ENCODE results near the gene WDR41. TPM values are rescaled to one million over a fixed set of nuclear protein-coding genes. Genes with fewer than 3 reads are reported as not detected.
A peak's percentile ranks its signal among the peaks of the same experiment; 100 is the strongest.

WDR41 gene, protein sequence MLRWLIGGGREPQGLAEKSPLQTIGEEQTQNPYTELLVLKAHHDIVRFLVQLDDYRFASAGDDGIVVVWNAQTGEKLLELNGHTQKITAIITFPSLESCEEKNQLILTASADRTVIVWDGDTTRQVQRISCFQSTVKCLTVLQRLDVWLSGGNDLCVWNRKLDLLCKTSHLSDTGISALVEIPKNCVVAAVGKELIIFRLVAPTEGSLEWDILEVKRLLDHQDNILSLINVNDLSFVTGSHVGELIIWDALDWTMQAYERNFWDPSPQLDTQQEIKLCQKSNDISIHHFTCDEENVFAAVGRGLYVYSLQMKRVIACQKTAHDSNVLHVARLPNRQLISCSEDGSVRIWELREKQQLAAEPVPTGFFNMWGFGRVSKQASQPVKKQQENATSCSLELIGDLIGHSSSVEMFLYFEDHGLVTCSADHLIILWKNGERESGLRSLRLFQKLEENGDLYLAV
- total RNA-seq (10 to 100 TPM; 37.5 to 81.4 TPM), polyA plus RNA-seq (10 to 100 TPM; 13.9 to 21.7 TPM)
- long read RNA-seq, donor 1, transcript WDR41-201 (13 exons, 3,958 nt), result major isoform, 13 of 15 reads
- long read RNA-seq, donor 1, partial matches to known transcripts, result 0 of 15 reads
- long read RNA-seq, donor 1, other reads (novel, unspliced or antisense), result 0 of 15 reads
- long read RNA-seq, donor 2, partial matches to known transcripts, result 0 of 5 reads
- long read RNA-seq, donor 2, other reads (novel, unspliced or antisense), result 0 of 5 reads
- long read RNA-seq, donor 3, transcript WDR41-201 (13 exons, 3,958 nt), result major isoform, 5 of 6 reads
- long read RNA-seq, donor 3, partial matches to known transcripts, result 0 of 6 reads
- long read RNA-seq, donor 3, other reads (novel, unspliced or antisense), result 0 of 6 reads
- long read RNA-seq, donor 4, partial matches to known transcripts, result 0 of 2 reads
- long read RNA-seq, donor 4, other reads (novel, unspliced or antisense), result 0 of 2 reads
- long read RNA-seq, donor 5, transcript WDR41-201 (13 exons, 3,958 nt), result major isoform, 14 of 22 reads
- long read RNA-seq, donor 5, partial matches to known transcripts, result 8 of 22 reads
- long read RNA-seq, donor 5, other reads (novel, unspliced or antisense), result 0 of 22 reads

DNA sequence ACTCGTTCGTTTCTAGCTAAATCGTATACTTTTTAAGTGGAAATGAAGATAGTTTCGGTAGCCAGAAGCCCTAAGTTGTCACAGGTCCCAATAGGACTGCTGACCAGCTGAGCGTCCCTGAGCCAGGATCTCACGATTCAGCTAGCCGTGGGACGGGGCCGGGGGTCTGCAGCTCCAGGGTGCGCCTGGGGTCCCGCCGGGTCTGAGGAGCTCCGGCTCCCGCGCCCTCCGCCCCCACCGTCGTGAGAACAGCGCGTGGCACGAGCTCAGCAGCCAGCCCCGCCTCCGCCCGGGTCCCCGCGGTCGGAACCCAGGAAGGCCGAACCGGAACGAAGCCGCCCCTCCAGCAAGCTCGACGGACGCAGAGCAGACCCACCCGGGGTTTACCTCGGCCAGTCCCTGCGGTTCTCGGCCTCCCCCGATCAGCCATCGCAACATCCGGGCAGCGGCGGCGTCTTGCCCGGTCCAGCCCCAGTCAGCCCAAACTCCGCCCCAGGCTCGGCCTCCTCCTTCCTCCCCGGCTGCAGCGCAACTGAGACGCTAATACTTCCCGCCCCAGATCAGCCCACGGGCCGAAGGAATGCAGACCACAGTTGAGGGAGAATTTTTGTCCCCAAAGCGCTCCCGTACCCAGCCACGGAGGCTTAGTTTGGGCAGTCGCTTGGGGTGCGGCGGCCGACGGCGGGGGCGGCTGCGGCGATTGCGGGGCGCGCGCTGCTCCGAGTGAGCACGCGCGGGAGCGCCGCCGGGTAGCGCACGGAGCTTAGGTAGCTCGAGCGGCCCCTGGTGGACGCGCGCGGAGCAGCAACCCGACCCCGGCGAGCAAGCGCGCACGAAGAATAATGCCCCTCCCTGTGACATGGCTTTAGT lies at the start of gene WDR41:
Gene WDR41 (minus strand): TSS at position 534 of the 870 bp plus-strand sequence. CDS start 96 bp downstream, at position 438.
- peak; percentile 76 for TF ChIP-seq CTCF (IDR thresholded peaks at IDR 0.05; ENCODE audit: control extremely low read depth, extremely low read depth)
- Histone ChIP-seq H3K27ac (ENCODE audit: low read depth in 1 of 2, low read length in 1 of 2) (peak within 1 kb of the TSS; percentile 95 to 98), H3K4me1 (ENCODE audit: control insufficient read depth in 5 of 5, insufficient read depth in 5 of 5, low read length in 5 of 5) (peaks cover 0 to 5% (median 0%) of the 10 kb centered on the region in 5 donors), H3K9me3 (ENCODE audit: control insufficient read depth in 4 of 4, insufficient read depth in 3 of 4, low read length in 3 of 4) (no peaks in the 10 kb centered on the region), H3K4me3 (peak within 1 kb of the TSS; percentile 80), H3K9ac (ENCODE audit: insufficient read depth in 1 of 2, low read length in 2 of 2) (peak within 1 kb of the TSS; percentile 68 to 98), H3K36me3 (ENCODE audit: control insufficient read depth in 4 of 4, insufficient read depth in 4 of 4, low read length in 4 of 4) (peaks cover 0 to 5% (median 2%) of the 10 kb centered on the region in 4 donors), H3K27me3 (ENCODE audit: control insufficient read depth in 3 of 3, insufficient read depth in 3 of 3, low read length in 2 of 3) (no peaks in the 10 kb centered on the region)
- WGBS, 2 donors, result 0% methylated on average over 81 to 90 of the region's 90 CpGs
- DNase-seq (peak; percentile 98 to 99 (median 98)), ATAC-seq (ENCODE audit: insufficient read depth, low FRiP score) (peak; percentile 96)

DNA sequence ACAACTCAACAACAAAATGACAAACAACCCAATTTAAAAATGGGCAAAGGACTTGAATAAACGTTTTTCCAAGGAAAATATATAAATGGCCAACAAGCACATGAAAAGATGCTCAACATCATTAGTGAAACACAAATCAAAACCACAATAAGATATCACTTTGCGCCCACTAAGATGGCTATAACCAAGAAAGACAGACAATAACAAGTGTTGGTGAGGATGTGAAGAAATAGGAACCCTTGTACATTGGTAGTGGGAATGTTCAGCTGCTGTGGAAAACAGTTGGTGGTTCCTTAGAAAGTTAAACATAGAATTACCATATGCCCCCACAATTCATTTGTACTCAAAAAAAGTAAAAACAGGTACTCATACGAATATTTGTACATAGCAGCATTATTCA lies 39.2 kb upstream of the WDR41 start:
- ATAC-seq (ENCODE audit: insufficient read depth, low FRiP score), result no peak
- peaks cover 0 to 4% (median 0%) of the 10 kb centered on the region in 4 donors for H3K9me3 ChIP-seq (ENCODE audit: control insufficient read depth in 4 of 4, insufficient read depth in 3 of 4, low read length in 3 of 4)
- H3K9ac ChIP-seq (ENCODE audit: insufficient read depth in 1 of 2, low read length in 2 of 2), result no peak overlapping the region
- H3K36me3 ChIP-seq (ENCODE audit: control insufficient read depth in 4 of 4, insufficient read depth in 4 of 4, low read length in 4 of 4), result no peaks in the 10 kb centered on the region
- H3K4me1 ChIP-seq (ENCODE audit: control insufficient read depth in 5 of 5, insufficient read depth in 5 of 5, low read length in 5 of 5), result no peaks in the 10 kb centered on the region
- H3K4me3 ChIP-seq, result no peak overlapping the region
- DNase-seq, result no peak
- 70 to 76% methylated on average over 3 of the region's 3 CpGs for WGBS, 2 donors
- no peak overlapping the region for H3K27ac ChIP-seq (ENCODE audit: low read depth in 1 of 2, low read length in 1 of 2)
- H3K27me3 ChIP-seq (ENCODE audit: control insufficient read depth in 3 of 3, insufficient read depth in 3 of 3, low read length in 2 of 3), result peaks cover 0 to 2% (median 0%) of the 10 kb centered on the region in 3 donors
- TF ChIP-seq CTCF (IDR thresholded peaks at IDR 0.05; ENCODE audit: control extremely low read depth, extremely low read depth), result no peak

DNA sequence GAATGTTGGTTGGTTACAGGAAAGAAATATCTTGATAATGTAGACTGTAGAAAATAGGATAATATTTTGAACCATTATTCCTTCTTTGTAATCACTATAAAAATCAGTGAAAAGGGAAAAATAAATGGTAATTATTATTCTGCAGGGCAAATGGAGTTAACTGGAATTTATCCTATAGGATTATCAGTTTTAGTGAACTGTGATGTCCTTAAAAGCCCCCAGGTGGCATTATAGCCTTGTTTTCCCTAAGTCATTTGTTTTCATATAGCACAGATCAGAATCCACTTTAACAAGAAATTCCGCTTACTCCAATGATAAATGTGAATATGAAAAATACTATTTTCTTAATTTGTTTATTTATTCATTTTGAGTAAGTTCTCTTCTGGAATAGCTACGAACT lies 26.2 kb upstream of the WDR41 start:
- DNase-seq, result peak in 2 of 3 donors; percentile 3 to 11
- Histone ChIP-seq H3K9ac (ENCODE audit: insufficient read depth in 1 of 2, low read length in 2 of 2) (no peak overlapping the region), H3K4me3 (no peak overlapping the region), H3K9me3 (ENCODE audit: control insufficient read depth in 4 of 4, insufficient read depth in 3 of 4, low read length in 3 of 4) (no peaks in the 10 kb centered on the region), H3K4me1 (ENCODE audit: control insufficient read depth in 5 of 5, insufficient read depth in 5 of 5, low read length in 5 of 5) (no peaks in the 10 kb centered on the region), H3K27ac (ENCODE audit: low read depth in 1 of 2, low read length in 1 of 2) (no peak overlapping the region), H3K27me3 (ENCODE audit: control insufficient read depth in 3 of 3, insufficient read depth in 3 of 3, low read length in 2 of 3) (peaks cover 0 to 2% (median 0%) of the 10 kb centered on the region in 3 donors), H3K36me3 (ENCODE audit: control insufficient read depth in 4 of 4, insufficient read depth in 4 of 4, low read length in 4 of 4) (no peaks in the 10 kb centered on the region)
- TF ChIP-seq CTCF (IDR thresholded peaks at IDR 0.05; ENCODE audit: control extremely low read depth, extremely low read depth), result no peak
- 71 to 86% methylated on average over 2 of the region's 2 CpGs for WGBS, 2 donors
- no peak for ATAC-seq (ENCODE audit: insufficient read depth, low FRiP score)
